Measurements from ENCODE around the gene TIGD3. TPM values are rescaled to one million over a fixed set of nuclear protein-coding genes. Genes with fewer than 3 reads are reported as not detected.

The TIGD3 gene
- total RNA-seq, 4 donors from 2014 or later = 0.34 TPM; not detected in 3

DNA sequence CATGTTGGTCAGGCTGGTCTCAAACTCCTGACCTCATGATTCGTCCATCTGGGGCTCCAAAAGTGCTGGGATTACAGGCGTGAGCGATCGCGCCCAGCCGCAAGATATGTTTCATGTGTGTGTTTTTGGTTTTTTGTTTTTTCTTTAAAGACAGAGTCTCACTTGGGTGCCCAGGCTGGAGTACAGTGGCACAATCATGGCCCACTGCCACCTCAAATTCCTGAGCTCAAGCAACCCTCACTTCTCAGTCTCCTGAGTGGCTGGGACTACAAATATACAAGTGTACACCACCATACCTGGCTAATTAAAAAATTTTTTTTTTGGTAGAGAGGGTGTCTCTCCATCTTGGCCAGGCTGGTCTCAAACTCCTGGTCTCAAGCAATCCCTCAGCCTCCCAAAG lies 8.4 kb downstream of the TIGD3 start:
- no peaks in the 10 kb centered on the region for H3K27me3 ChIP-seq
- intact Hi-C loops (cut with DNase I) = loop anchor here (10.0 kb wide), 1 partner anchor 102 kb away; no protein-coding TSS in a partner anchor
- H3K27ac ChIP-seq = peak overlapping the region in 2 of 3 donors; percentile 17 to 20
- no peaks in the 10 kb centered on the region for H3K36me3 ChIP-seq
- no peaks in the 10 kb centered on the region for H3K9me3 ChIP-seq
- DNase-seq = peak; percentile 73 to 74
- TF ChIP-seq, protein P1, sequence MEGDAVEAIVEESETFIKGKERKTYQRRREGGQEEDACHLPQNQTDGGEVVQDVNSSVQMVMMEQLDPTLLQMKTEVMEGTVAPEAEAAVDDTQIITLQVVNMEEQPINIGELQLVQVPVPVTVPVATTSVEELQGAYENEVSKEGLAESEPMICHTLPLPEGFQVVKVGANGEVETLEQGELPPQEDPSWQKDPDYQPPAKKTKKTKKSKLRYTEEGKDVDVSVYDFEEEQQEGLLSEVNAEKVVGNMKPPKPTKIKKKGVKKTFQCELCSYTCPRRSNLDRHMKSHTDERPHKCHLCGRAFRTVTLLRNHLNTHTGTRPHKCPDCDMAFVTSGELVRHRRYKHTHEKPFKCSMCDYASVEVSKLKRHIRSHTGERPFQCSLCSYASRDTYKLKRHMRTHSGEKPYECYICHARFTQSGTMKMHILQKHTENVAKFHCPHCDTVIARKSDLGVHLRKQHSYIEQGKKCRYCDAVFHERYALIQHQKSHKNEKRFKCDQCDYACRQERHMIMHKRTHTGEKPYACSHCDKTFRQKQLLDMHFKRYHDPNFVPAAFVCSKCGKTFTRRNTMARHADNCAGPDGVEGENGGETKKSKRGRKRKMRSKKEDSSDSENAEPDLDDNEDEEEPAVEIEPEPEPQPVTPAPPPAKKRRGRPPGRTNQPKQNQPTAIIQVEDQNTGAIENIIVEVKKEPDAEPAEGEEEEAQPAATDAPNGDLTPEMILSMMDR (IDR thresholded peaks at IDR 0.05) = no peak
- no peak for TF ChIP-seq POLR2A (IDR thresholded peaks at IDR 0.05)
- no peak overlapping the region for H3K4me3 ChIP-seq (replicated peaks in 1 of 3)
- 62 to 67% methylated on average over 6 of the region's 6 CpGs for WGBS, 2 donors
- peaks cover 0 to 8% of the 10 kb centered on the region in 2 donors for H3K4me1 ChIP-seq

- no peaks in the 10 kb centered on the region for H3K27me3 ChIP-seq
- 68 to 72% methylated on average over 3 of the region's 3 CpGs for WGBS, 2 donors
- H3K4me1 ChIP-seq = peaks cover 0 to 8% of the 10 kb centered on the region in 2 donors
- no peaks in the 10 kb centered on the region for H3K36me3 ChIP-seq
- DNase-seq = no peak
- TF ChIP-seq, protein P1 (IDR thresholded peaks at IDR 0.05) = no peak
- no peak for TF ChIP-seq POLR2A (IDR thresholded peaks at IDR 0.05)
- no peaks in the 10 kb centered on the region for H3K9me3 ChIP-seq
- no peak overlapping the region for H3K27ac ChIP-seq
- no peak overlapping the region for H3K4me3 ChIP-seq (replicated peaks in 1 of 3)
- intact Hi-C loops (cut with DNase I) = loop anchor here (10.0 kb wide), 1 partner anchor 101 kb away; no protein-coding TSS in a partner anchor
Observed at GRCh38 chr11:65363770-65364169, 9.2 kb downstream of the TIGD3 start.

DNA sequence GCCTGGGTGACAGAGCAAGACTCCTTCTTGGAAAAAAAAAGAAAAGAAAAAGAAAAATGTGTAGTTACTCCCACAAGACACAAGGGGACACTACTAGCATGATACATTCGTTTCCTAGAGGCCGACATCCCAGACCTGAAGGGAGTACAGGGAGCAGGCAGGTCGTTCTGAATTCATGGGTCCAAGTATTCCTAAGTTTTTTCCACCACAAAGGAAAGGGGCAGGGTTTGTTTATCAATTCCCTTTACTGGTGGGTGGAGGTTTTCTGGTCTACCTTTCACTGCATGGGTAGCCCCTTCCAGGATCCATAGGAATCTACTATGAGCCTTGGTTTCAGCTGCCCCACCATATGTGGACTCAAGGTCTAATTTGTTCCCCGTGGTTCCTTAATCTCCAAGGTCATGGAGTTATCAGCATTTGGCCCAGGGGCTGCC lies 11.8 kb downstream of the TIGD3 start:
- Histone ChIP-seq H3K27ac (no peak overlapping the region), H3K36me3 (no peaks in the 10 kb centered on the region), H3K4me3 (replicated peaks in 1 of 3) (no peak overlapping the region), H3K4me1 (peaks cover 0 to 8% of the 10 kb centered on the region in 2 donors), H3K27me3 (no peaks in the 10 kb centered on the region), H3K9me3 (no peaks in the 10 kb centered on the region)
- TF ChIP-seq, protein P1 (IDR thresholded peaks at IDR 0.05) = peak; percentile 58 to 95 (median 80)
- no peak for TF ChIP-seq POLR2A (IDR thresholded peaks at IDR 0.05)
- DNase-seq = peak; percentile 36 to 51
- intact Hi-C loops (cut with DNase I) = loop anchor here (10.0 kb wide), 1 partner anchor 98 kb away; no protein-coding TSS in a partner anchor
- WGBS, 2 donors = 13 to 14% methylated on average over 4 of the region's 4 CpGs

- H3K4me3 ChIP-seq (replicated peaks in 1 of 3) = no peak overlapping the region
- no peak overlapping the region for H3K27ac ChIP-seq
- H3K4me1 ChIP-seq = no peaks in the 10 kb centered on the region
- no peak for DNase-seq
- TF ChIP-seq, protein P1 (IDR thresholded peaks at IDR 0.05) = no peak
- TF ChIP-seq POLR2A (IDR thresholded peaks at IDR 0.05) = no peak
- H3K36me3 ChIP-seq = no peaks in the 10 kb centered on the region
- intact Hi-C loops (cut with DNase I) = loop anchor here (5.0 kb wide), 2 partner anchors 42 to 147 kb away; no protein-coding TSS in a partner anchor
- 71 to 82% methylated on average over 6 of the region's 6 CpGs for WGBS, 2 donors
- H3K27me3 ChIP-seq = no peaks in the 10 kb centered on the region
- no peaks in the 10 kb centered on the region for H3K9me3 ChIP-seq
Observed at GRCh38 chr11:65370659-65371049, 16.1 kb downstream of the TIGD3 start.

DNA sequence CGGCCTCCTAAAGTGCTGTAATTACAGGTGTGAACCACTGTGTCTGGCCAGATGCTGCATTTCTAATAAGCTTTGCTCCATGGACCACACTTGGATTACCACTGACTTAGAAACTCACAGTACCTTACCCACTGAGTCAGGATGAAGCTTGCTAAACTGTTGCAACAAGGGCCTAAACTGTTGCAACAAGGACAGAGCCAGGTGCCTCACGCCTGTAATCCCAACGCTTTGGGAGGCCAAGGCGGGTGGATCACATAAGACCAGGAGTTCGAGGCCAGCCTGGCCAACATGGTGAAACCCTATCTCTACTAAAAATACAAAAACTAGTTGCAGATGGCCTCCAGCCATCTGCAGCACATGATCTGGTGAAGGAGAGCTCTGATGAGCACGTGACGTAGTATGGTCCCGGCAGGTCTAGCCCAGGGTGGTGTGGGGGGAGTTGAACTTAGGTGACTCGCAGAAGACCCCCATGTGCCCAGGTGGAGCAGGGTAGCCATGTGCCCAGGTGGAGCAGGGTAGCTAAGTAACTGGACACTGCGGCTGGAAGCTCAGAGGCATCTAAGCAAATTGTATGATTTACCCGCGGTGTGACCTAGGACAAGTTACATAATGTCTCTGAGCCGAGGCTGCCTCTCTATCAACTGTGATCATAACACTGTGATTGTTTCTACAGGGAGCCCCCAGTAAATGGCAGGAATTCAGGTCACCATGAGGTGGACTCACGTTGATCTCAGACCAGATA lies 19.5 kb downstream of the TIGD3 start:
- TF ChIP-seq, protein P1 (IDR thresholded peaks at IDR 0.05) = no peak
- TF ChIP-seq POLR2A (IDR thresholded peaks at IDR 0.05) = no peak
- Histone ChIP-seq H3K4me1 (peaks cover 0 to 5% of the 10 kb centered on the region in 2 donors), H3K4me3 (replicated peaks in 1 of 3) (no peak overlapping the region), H3K27ac (no peak overlapping the region), H3K36me3 (no peaks in the 10 kb centered on the region), H3K9me3 (no peaks in the 10 kb centered on the region), H3K27me3 (no peaks in the 10 kb centered on the region)
- intact Hi-C loops (cut with DNase I) = loop anchor here (5.0 kb wide), 2 partner anchors 38 to 143 kb away; no protein-coding TSS in a partner anchor
- WGBS, 2 donors = 78 to 80% methylated on average over 11 to 14 of the region's 14 CpGs
- DNase-seq = no peak

Measured in thyroid gland (tissue), 4 donors.